ENCODE measurements around the gene GATB. TPM values are rescaled to one million over a fixed set of nuclear protein-coding genes. Genes with fewer than 3 reads are reported as not detected.
A peak's percentile ranks its signal among the peaks of the same experiment; 100 is the strongest.

The GATB gene
- total RNA-seq = 22.1 and 22.9 TPM in 2 replicates

GRCh38 chr4:151760712-151761661, at the start of gene GATB:
GATB (minus strand) TSS chr4:151761007; CDS start chr4:151760982, 25 bp downstream.
- H3K27ac Mint-ChIP-seq = peak within 1 kb of the TSS; percentile 98
- intact Hi-C loops (cut with micrococcal nuclease) = loop anchor here (1.0 to 5.0 kb wide), 6 partner anchors 352 to 1581 kb away; partner anchors contain the start of genes ARFIP1, FHIP1A, LRBA and MND1

GRCh38 chr4:151810476-151810875, 49.7 kb upstream of the GATB start:
- Mint-ChIP-seq H3K4me3 (no peak overlapping the region), H3K4me1 (no peaks in the 10 kb centered on the region), H3K27me3 (no peaks in the 10 kb centered on the region), H3K9me3 (no peaks in the 10 kb centered on the region), H3K36me3 (ENCODE audit: low read depth) (no peaks in the 10 kb centered on the region), H3K27ac (no peak overlapping the region)
- ChIA-PET CTCF (no interaction called here), POLR2A (no interaction called here)
- intact Hi-C loops (cut with micrococcal nuclease) = no loop called here
- ATAC-seq (ENCODE audit: low read depth) = no peak
- TF ChIP-seq, protein P1, sequence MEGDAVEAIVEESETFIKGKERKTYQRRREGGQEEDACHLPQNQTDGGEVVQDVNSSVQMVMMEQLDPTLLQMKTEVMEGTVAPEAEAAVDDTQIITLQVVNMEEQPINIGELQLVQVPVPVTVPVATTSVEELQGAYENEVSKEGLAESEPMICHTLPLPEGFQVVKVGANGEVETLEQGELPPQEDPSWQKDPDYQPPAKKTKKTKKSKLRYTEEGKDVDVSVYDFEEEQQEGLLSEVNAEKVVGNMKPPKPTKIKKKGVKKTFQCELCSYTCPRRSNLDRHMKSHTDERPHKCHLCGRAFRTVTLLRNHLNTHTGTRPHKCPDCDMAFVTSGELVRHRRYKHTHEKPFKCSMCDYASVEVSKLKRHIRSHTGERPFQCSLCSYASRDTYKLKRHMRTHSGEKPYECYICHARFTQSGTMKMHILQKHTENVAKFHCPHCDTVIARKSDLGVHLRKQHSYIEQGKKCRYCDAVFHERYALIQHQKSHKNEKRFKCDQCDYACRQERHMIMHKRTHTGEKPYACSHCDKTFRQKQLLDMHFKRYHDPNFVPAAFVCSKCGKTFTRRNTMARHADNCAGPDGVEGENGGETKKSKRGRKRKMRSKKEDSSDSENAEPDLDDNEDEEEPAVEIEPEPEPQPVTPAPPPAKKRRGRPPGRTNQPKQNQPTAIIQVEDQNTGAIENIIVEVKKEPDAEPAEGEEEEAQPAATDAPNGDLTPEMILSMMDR (IDR thresholded peaks at IDR 0.05) = no peak
- DNase-seq = no peak

More at GRCh38 chr4:151760712-151761661, at the start of gene GATB:
- DNase-seq (peak; percentile 76), ATAC-seq (ENCODE audit: low read depth) (peak; percentile 98)
- Mint-ChIP-seq H3K4me1 (peaks cover 13% of the 10 kb centered on the region), H3K36me3 (ENCODE audit: low read depth) (peaks cover 20% of the 10 kb centered on the region), H3K9me3 (no peaks in the 10 kb centered on the region), H3K27me3 (peaks cover 6% of the 10 kb centered on the region), H3K4me3 (peak within 1 kb of the TSS; percentile 100)
- POLR2A ChIA-PET = interaction anchor here (1.4 kb wide), 1 partner anchor 660 kb away, joined by 5 read pairs; no protein-coding TSS in a partner anchor
- TF ChIP-seq, protein P1 (IDR thresholded peaks at IDR 0.05) = no peak
- CTCF ChIA-PET = no interaction called here

- no peaks in the 10 kb centered on the region for H3K9me3 Mint-ChIP-seq
- no peaks in the 10 kb centered on the region for H3K27me3 Mint-ChIP-seq
- TF ChIP-seq, protein P1 (IDR thresholded peaks at IDR 0.05) = no peak
- DNase-seq = no peak
- H3K36me3 Mint-ChIP-seq (ENCODE audit: low read depth) = no peaks in the 10 kb centered on the region
- ATAC-seq (ENCODE audit: low read depth) = no peak
- ChIA-PET POLR2A (no interaction called here), CTCF (no interaction called here)
- intact Hi-C loops (cut with micrococcal nuclease) = no loop called here
- no peak overlapping the region for H3K4me3 Mint-ChIP-seq
- H3K27ac Mint-ChIP-seq = no peak overlapping the region
- no peaks in the 10 kb centered on the region for H3K4me1 Mint-ChIP-seq
Measured at GRCh38 chr4:151809716-151810115, 48.9 kb upstream of the GATB start.

DNA sequence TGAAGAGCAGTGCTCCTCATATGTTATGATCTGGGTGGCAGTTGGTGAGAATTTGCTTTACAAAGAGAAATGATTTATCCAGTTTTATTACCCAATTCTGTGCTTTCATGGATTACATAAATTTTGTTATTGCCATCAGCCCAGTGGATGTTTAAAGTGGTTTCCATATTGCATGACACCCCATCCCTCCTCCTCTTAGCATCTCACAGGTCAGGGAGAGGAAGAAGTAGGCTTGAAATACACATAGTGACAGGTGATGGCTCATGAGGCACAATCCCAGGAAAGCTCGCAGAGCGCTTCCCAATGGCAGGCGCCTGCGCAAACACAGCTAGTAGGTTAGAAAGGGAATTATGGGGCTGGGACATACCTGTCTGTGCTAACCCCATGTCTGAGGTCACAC, 47.7 kb upstream of the GATB start:
- Mint-ChIP-seq H3K4me1 (no peaks in the 10 kb centered on the region), H3K4me3 (no peak overlapping the region), H3K27me3 (no peaks in the 10 kb centered on the region), H3K27ac (no peak overlapping the region), H3K9me3 (no peaks in the 10 kb centered on the region), H3K36me3 (ENCODE audit: low read depth) (no peaks in the 10 kb centered on the region)
- DNase-seq (no peak), ATAC-seq (ENCODE audit: low read depth) (no peak)
- POLR2A ChIA-PET = no interaction called here
- TF ChIP-seq, protein P1 (IDR thresholded peaks at IDR 0.05) = no peak
- CTCF ChIA-PET = no interaction called here
- intact Hi-C loops (cut with micrococcal nuclease) = no loop called here

GRCh38 chr4:151808120-151808529, 47.3 kb upstream of the GATB start:
- no peaks in the 10 kb centered on the region for H3K36me3 Mint-ChIP-seq (ENCODE audit: low read depth)

More at GRCh38 chr4:151808120-151808529, 47.3 kb upstream of the GATB start:
- TF ChIP-seq, protein P1 (IDR thresholded peaks at IDR 0.05) = no peak
- H3K4me1 Mint-ChIP-seq = no peaks in the 10 kb centered on the region
- intact Hi-C loops (cut with micrococcal nuclease) = no loop called here
- no peak for DNase-seq
- no peak overlapping the region for H3K27ac Mint-ChIP-seq
- no peaks in the 10 kb centered on the region for H3K9me3 Mint-ChIP-seq
- no peaks in the 10 kb centered on the region for H3K27me3 Mint-ChIP-seq
- no peak overlapping the region for H3K4me3 Mint-ChIP-seq
- ChIA-PET CTCF (no interaction called here), POLR2A (no interaction called here)
- no peak for ATAC-seq (ENCODE audit: low read depth)

All from activated B cell treated with CpG ODN at 0.5 μM for 24 hours (primary cell).